Stimulated activated naive CD8-positive, alpha-beta T cell treated with anti-CD3 and anti-CD28 coated beads, Interleukin-15, Interleukin-2, amounts not matched to agents 100 U/mL and 50 U/mL, for 24 hours (primary cell): Measurements from ENCODE around the gene APBA1.

ENCODE experiments used
- ATAC-seq: fragments of 150-1000 bp; cut with Tn5 transposase; one replicate; pipeline ENCODE4 v1.10.0; 2021
- DNase-seq: peaks from one replicate; pipeline ENCODE4 v3.0.0; 2021

Gene APBA1

GRCh38 chr9:69657269-69657668, 14.9 kb downstream of the APBA1 start:
- ATAC-seq (no peak), DNase-seq (no peak)

DNA sequence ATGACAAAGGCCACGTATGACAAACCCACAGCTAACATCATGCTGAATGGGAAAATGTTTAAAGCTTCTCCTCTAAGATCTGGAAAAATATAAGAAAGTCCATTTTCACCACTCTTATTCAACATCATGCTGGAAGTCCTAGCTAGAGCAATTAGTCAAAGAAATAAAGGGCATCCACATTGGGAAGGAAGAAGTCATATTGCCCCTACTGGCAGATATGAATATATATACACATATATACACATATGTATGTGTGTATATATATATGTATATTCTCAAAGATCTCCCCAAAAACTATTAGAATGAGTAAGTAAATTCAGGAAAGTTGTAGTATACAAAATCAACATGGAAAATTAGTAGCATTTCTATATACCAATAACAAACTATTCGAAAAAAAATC, 17.1 kb downstream of the APBA1 start:
- no peak for ATAC-seq

GRCh38 chr9:69653261-69653660, 18.9 kb downstream of the APBA1 start:
- ATAC-seq (no peak), DNase-seq (no peak)

More for the DNA sequence above, 17.1 kb downstream of the APBA1 start:
- no peak for DNase-seq

GRCh38 chr9:69649566-69650250, 22.5 kb downstream of the APBA1 start:
- DNase-seq (no peak), ATAC-seq (no peak)

- no peak for DNase-seq
Observed at GRCh38 chr9:69647804-69648203, 24.4 kb downstream of the APBA1 start.

GRCh38 chr9:69646810-69647209, 25.4 kb downstream of the APBA1 start:
- ATAC-seq, result no peak

More at GRCh38 chr9:69647804-69648203, 24.4 kb downstream of the APBA1 start:
- ATAC-seq, result no peak

GRCh38 chr9:69645488-69645887, 26.7 kb downstream of the APBA1 start:
- DNase-seq, result no peak

More at GRCh38 chr9:69646810-69647209, 25.4 kb downstream of the APBA1 start:
- DNase-seq, result no peak

GRCh38 chr9:69643098-69643497, 29.1 kb downstream of the APBA1 start:
- ATAC-seq, result no peak
- DNase-seq, result no peak

More at GRCh38 chr9:69645488-69645887, 26.7 kb downstream of the APBA1 start:
- ATAC-seq, result no peak

DNA sequence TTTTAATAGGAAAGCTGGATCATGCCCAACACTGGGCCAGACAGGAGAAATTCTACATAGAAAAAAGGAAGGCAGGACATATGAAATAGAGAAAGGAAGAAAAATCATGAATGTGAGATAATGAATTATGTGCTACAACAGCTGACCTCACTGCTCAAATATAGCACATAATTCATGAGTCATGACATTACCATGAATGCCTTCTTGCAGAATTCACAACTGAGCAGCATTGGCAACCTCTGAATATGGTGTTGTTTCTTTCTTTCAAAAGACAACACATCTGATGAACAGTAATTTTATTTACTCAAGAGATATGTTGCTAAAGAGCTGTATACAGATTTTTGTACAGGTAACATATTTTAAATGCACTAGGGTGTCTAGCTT, 34.4 kb downstream of the APBA1 start:
- no peak for ATAC-seq
- no peak for DNase-seq

GRCh38 chr9:69637193-69637816, 34.9 kb downstream of the APBA1 start:
- DNase-seq (no peak), ATAC-seq (no peak)

DNA sequence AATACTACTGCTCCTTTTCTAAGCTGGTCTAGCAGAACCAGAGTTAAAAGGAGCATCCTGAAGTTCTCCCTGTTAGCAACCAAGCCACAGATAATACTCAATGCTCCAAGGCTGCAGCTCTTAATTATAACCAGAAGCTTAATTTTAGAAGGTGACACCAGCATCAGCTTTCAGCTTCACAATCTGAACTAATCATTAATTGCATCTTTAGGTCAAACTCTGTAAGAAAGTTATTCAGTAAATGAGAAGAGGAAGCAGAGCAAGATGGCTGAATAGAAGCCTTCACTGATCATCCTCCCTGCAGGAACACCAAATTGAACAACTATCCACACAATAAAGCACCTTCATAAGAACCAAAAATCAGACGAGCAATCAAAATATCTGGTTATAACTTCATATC, 38.5 kb downstream of the APBA1 start:
- DNase-seq, result no peak
- no peak for ATAC-seq

- ATAC-seq, result no peak
Observed at GRCh38 chr9:69632768-69633167, 39.4 kb downstream of the APBA1 start.

GRCh38 chr9:69627281-69627680, 44.9 kb downstream of the APBA1 start:
- ATAC-seq, result no peak
- no peak for DNase-seq

More at GRCh38 chr9:69632768-69633167, 39.4 kb downstream of the APBA1 start:
- DNase-seq, result no peak

GRCh38 chr9:69623276-69623675, 48.9 kb downstream of the APBA1 start:
- DNase-seq, result no peak
- ATAC-seq, result no peak

DNA sequence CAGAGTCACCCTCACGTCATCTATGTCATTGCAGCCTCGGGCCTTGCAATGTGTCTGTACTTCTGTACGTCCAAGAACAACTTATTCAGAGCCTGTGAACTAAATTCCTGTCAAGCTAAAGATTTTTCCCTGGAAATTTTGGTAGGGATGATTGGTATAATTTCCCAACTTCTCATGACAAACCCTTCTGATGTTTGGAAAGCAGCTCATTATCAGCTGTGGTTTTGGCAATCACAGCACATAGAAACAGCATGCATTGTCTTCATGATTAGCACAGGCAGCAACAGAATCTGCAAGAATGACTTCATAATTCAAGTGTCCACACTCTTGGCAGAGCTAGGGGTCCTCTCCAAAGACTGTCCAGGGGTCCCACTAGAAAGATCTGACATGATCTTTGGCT, 49.5 kb downstream of the APBA1 start:
- ATAC-seq, result no peak
- no peak for DNase-seq

GRCh38 chr9:69621730-69622460, 50.3 kb downstream of the APBA1 start:
- DNase-seq (no peak), ATAC-seq (no peak)

GRCh38 chr9:69620731-69621130, 51.4 kb downstream of the APBA1 start:
- DNase-seq (no peak), ATAC-seq (no peak)

DNA sequence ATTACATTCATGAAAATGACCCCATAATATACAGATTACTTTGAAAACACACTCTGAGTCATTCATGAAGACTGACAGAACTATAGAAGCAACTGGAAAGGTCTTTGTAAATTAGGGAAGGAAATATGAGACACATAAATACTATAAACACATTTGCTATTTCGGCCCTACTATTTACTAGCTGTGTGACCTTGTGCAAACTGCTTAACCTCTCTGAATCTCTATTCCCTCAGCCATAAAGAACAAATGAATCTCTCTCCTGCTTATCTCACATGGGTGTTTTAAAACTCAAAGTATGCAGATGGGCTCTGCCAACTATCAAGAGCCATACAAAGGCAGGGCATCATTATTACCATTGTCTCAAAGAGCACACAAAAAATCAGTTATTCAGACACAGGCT, 52.9 kb downstream of the APBA1 start:
- no peak for ATAC-seq
- no peak for DNase-seq

DNA sequence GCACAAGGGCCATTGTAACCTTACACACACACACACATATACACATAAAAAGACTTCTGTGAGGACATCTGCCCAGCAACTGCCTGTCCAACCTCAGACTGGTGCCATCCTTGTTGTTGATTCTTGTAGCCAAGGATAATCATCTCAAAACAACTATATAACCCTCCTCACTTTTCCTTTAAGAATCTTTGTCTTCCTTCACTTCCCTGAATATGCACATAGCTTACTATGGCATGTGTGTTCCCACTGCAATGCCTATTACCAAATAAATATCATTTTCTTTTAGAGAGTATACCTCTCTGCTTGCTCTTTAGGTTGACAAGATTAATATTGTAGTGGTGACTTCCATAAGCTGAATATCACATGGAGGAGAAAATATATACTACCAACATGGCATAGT, 55.2 kb downstream of the APBA1 start:
- no peak for DNase-seq
- no peak for ATAC-seq

GRCh38 chr9:69615880-69616279, 56.3 kb downstream of the APBA1 start:
- DNase-seq (no peak), ATAC-seq (no peak)

- no peak for ATAC-seq
- no peak for DNase-seq
Observed at GRCh38 chr9:69611221-69611620, 61.0 kb downstream of the APBA1 start.

- DNase-seq (no peak), ATAC-seq (no peak)
Observed at GRCh38 chr9:69609156-69609555, 63.0 kb downstream of the APBA1 start.

DNA sequence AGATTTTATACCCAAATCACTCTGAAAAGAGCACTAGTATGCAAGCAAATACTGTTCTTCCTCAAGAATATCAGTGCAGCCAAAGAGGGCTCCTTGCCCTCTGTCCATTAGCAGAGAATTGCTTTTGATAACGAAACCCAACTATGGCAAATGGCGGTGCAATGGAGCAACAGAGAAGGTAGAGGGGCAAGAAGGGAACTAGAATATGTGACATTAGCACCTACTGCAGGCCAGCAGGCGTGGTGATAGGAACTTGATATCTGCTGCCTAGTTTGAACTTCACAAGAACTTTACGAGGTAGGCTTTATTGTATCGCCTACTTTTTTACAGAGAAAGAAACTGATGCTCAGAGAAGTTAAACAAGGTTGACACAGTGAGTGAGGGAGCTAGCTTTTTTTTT, 66.1 kb downstream of the APBA1 start:
- ATAC-seq, result no peak
- DNase-seq, result no peak
